ENCODE results near the gene ABCD3. TPM values are rescaled to one million over a fixed set of nuclear protein-coding genes. Genes with fewer than 3 reads are reported as not detected.
A peak's percentile ranks its signal among the peaks of the same experiment; 100 is the strongest.

Gene ABCD3
- total and polyA plus RNA-seq, 2 of the 13 experiments (the other 11 are each of a cell fraction or from before 2014, with no cell fraction given), result 27.5 to 166 TPM

DNA sequence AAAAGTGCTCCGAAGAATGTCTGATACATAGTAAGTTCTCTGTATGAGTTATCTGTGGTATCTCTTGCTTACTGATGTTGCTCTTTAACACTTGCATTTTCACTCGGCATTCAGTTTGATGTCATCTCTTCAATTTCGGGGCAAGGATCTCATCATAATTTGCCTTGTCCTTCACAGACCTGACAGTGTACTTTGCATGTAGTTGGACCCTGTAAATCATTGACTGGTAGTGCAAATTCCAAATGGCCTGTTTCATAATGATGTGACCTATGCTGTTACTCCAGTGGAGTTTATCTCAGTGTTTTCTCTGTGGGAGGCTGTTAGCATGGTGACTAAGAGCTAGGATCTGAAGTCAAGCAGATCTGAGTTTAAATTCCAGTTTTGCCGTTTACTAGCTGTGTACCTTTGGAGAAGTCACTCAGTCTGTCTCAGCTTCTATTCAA lies 34.2 kb upstream of the ABCD3 start (continued):
- TF ChIP-seq ZNF24 (IDR thresholded peaks at IDR 0.05) (no peak), ZNF883 (CRISPR knock-in tag; IDR thresholded peaks at IDR 0.05; ENCODE audit: not compliant biosample characterization) (no peak), SRY (CRISPR knock-in tag; IDR thresholded peaks at IDR 0.05) (no peak), ISL2 (CRISPR knock-in tag; IDR thresholded peaks at IDR 0.05) (peak; percentile 88), REXO4 (CRISPR knock-in tag; IDR thresholded peaks at IDR 0.05; ENCODE audit: borderline replicate concordance) (no peak), SRSF4 (IDR thresholded peaks at IDR 0.05; ENCODE audit: low read depth, low read length, poor library complexity, severe bottlenecking) (no peak), ZNF263 (CRISPR knock-in tag; IDR thresholded peaks at IDR 0.05) (no peak), ZKSCAN8 (CRISPR knock-in tag; IDR thresholded peaks at IDR 0.05; ENCODE audit: borderline replicate concordance) (peak; percentile 93; the same call in 1 of the 2 replicates), ZNF207 (IDR thresholded peaks at IDR 0.05; ENCODE audit: borderline replicate concordance) (no peak), HNRNPL (IDR thresholded peaks at IDR 0.05; ENCODE audit: low read depth, low read length) (no peak), ATF7 (IDR thresholded peaks at IDR 0.05) (peak; percentile 73), ATF7 (CRISPR knock-in tag; IDR thresholded peaks at IDR 0.05) (no peak; the same call in 1 of the 2 replicates), ZNF549 (CRISPR knock-in tag; IDR thresholded peaks at IDR 0.05) (no peak), NFKBIZ (CRISPR knock-in tag; IDR thresholded peaks at IDR 0.05) (peak; percentile 70; the same call in 1 of the 2 replicates), ZSCAN30 (CRISPR knock-in tag; IDR thresholded peaks at IDR 0.05) (no peak), ZFP1 (CRISPR knock-in tag; IDR thresholded peaks at IDR 0.05) (peak; percentile 91)
- TF ChIP-seq, protein P1, sequence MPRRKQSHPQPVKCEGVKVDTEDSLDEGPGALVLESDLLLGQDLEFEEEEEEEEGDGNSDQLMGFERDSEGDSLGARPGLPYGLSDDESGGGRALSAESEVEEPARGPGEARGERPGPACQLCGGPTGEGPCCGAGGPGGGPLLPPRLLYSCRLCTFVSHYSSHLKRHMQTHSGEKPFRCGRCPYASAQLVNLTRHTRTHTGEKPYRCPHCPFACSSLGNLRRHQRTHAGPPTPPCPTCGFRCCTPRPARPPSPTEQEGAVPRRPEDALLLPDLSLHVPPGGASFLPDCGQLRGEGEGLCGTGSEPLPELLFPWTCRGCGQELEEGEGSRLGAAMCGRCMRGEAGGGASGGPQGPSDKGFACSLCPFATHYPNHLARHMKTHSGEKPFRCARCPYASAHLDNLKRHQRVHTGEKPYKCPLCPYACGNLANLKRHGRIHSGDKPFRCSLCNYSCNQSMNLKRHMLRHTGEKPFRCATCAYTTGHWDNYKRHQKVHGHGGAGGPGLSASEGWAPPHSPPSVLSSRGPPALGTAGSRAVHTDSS (CRISPR knock-in tag; conservative IDR thresholded peaks at IDR 0.05), result no peak
- TF ChIP-seq, protein P2, sequence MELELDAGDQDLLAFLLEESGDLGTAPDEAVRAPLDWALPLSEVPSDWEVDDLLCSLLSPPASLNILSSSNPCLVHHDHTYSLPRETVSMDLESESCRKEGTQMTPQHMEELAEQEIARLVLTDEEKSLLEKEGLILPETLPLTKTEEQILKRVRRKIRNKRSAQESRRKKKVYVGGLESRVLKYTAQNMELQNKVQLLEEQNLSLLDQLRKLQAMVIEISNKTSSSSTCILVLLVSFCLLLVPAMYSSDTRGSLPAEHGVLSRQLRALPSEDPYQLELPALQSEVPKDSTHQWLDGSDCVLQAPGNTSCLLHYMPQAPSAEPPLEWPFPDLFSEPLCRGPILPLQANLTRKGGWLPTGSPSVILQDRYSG (CRISPR knock-in tag; IDR thresholded peaks at IDR 0.05), result no peak
- TF ChIP-seq, protein P3, sequence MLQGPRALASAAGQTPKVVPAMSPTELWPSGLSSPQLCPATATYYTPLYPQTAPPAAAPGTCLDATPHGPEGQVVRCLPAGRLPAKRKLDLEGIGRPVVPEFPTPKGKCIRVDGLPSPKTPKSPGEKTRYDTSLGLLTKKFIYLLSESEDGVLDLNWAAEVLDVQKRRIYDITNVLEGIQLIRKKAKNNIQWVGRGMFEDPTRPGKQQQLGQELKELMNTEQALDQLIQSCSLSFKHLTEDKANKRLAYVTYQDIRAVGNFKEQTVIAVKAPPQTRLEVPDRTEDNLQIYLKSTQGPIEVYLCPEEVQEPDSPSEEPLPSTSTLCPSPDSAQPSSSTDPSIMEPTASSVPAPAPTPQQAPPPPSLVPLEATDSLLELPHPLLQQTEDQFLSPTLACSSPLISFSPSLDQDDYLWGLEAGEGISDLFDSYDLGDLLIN (CRISPR knock-in tag; IDR thresholded peaks at IDR 0.05; ENCODE audit: borderline replicate concordance), result no peak
- TF ChIP-seq, protein P4, sequence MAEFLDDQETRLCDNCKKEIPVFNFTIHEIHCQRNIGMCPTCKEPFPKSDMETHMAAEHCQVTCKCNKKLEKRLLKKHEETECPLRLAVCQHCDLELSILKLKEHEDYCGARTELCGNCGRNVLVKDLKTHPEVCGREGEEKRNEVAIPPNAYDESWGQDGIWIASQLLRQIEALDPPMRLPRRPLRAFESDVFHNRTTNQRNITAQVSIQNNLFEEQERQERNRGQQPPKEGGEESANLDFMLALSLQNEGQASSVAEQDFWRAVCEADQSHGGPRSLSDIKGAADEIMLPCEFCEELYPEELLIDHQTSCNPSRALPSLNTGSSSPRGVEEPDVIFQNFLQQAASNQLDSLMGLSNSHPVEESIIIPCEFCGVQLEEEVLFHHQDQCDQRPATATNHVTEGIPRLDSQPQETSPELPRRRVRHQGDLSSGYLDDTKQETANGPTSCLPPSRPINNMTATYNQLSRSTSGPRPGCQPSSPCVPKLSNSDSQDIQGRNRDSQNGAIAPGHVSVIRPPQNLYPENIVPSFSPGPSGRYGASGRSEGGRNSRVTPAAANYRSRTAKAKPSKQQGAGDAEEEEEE (CRISPR knock-in tag; IDR thresholded peaks at IDR 0.05; ENCODE audit: borderline replicate concordance), result no peak
- TF ChIP-seq, protein P5, sequence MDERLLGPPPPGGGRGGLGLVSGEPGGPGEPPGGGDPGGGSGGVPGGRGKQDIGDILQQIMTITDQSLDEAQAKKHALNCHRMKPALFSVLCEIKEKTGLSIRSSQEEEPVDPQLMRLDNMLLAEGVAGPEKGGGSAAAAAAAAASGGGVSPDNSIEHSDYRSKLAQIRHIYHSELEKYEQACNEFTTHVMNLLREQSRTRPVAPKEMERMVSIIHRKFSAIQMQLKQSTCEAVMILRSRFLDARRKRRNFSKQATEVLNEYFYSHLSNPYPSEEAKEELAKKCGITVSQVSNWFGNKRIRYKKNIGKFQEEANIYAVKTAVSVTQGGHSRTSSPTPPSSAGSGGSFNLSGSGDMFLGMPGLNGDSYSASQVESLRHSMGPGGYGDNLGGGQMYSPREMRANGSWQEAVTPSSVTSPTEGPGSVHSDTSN (CRISPR knock-in tag; IDR thresholded peaks at IDR 0.05), result 0 out of 2 replicates have a peak, but pooled peaks have one; percentile 31
- TF ChIP-seq, protein P6, sequence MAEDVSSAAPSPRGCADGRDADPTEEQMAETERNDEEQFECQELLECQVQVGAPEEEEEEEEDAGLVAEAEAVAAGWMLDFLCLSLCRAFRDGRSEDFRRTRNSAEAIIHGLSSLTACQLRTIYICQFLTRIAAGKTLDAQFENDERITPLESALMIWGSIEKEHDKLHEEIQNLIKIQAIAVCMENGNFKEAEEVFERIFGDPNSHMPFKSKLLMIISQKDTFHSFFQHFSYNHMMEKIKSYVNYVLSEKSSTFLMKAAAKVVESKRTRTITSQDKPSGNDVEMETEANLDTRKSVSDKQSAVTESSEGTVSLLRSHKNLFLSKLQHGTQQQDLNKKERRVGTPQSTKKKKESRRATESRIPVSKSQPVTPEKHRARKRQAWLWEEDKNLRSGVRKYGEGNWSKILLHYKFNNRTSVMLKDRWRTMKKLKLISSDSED (CRISPR knock-in tag; IDR thresholded peaks at IDR 0.05), result no peak
- TF ChIP-seq, protein P7, sequence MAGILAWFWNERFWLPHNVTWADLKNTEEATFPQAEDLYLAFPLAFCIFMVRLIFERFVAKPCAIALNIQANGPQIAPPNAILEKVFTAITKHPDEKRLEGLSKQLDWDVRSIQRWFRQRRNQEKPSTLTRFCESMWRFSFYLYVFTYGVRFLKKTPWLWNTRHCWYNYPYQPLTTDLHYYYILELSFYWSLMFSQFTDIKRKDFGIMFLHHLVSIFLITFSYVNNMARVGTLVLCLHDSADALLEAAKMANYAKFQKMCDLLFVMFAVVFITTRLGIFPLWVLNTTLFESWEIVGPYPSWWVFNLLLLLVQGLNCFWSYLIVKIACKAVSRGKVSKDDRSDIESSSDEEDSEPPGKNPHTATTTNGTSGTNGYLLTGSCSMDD (CRISPR knock-in tag; IDR thresholded peaks at IDR 0.05), result no peak

All from HepG2 (cell line).